DND-41 (cell line): ENCODE measurements around the gene ALDOA.

Experiments used
- ATAC-seq: fragments of 200-7000 bp; cut with Tn5 transposase; 3 replicates; pipeline ENCODE4 v1.9.1; 2021; ENCODE audit warnings: low read depth; ENCODE audit not compliant: insufficient read depth
- DNase-seq: peaks from one replicate; pipeline ENCODE4 v3.0.0-alpha.2; 2020
- H2AFZ ChIP-seq: 2 replicates; pipeline ENCODE4 v1.6.0; 2012; ENCODE audit warnings: low read depth, low read length
- H3K27ac ChIP-seq: 2 replicates; pipeline ENCODE4 v1.5.1; 2012; ENCODE audit warnings: low read length, inconsistent platforms
- H3K27me3 ChIP-seq: fragments of 200-600 bp; sonication (generic); 2 replicates; pipeline ENCODE4 v1.6.0; 2012; ENCODE audit warnings: low read length, mild to moderate bottlenecking, inconsistent platforms; ENCODE audit not compliant: insufficient read depth, poor library complexity
- H3K36me3 ChIP-seq: 2 replicates; pipeline ENCODE4 v1.5.1; 2012; ENCODE audit warnings: low read length, inconsistent platforms; ENCODE audit not compliant: insufficient read depth
- H3K4me1 ChIP-seq: 2 replicates; pipeline ENCODE4 v1.5.1; 2012; ENCODE audit warnings: mild to moderate bottlenecking, low read length; ENCODE audit not compliant: insufficient read depth
- H3K4me2 ChIP-seq: 2 replicates; pipeline ENCODE4 v1.6.0; 2012; ENCODE audit warnings: mild to moderate bottlenecking, moderate library complexity, low read length, inconsistent platforms; ENCODE audit not compliant: insufficient read depth
- H3K4me3 ChIP-seq, 2 experiments: fragments of 200-600 bp in 1 of 2; shearing (Covaris generic) in 1 of 2; 2 replicates each; pipeline ENCODE4 v1.5.1; 2012 to 2016; ENCODE audit warnings: inconsistent platforms in 2 of 2, low read length in 2 of 2, mild to moderate bottlenecking in 2 of 2, low read depth in 1 of 2, moderate library complexity in 1 of 2
- H3K79me2 ChIP-seq: 2 replicates; pipeline ENCODE4 v1.6.0; 2012; ENCODE audit warnings: low read length, inconsistent platforms; ENCODE audit not compliant: insufficient read depth
- H3K9ac ChIP-seq: 2 replicates; pipeline ENCODE4 v1.6.0; 2012; ENCODE audit warnings: low read depth, mild to moderate bottlenecking, inconsistent platforms, low read length, moderate library complexity
- H3K9me3 ChIP-seq: 2 replicates; pipeline ENCODE4 v1.5.1; 2012; ENCODE audit warnings: low read length, moderate library complexity, mild to moderate bottlenecking, inconsistent platforms; ENCODE audit not compliant: insufficient read depth, severe bottlenecking
- H4K20me1 ChIP-seq: 2 replicates; pipeline ENCODE4 v1.6.0; 2012; ENCODE audit warnings: low read length; ENCODE audit not compliant: insufficient read depth
- EZH2 ChIP-seq: IDR thresholded peaks from 3 replicates; pipeline ENCODE4 v1.6.1; 2012; ENCODE audit warnings: borderline replicate concordance, low read depth, mild to moderate bottlenecking, moderate library complexity, low read length, inconsistent platforms; ENCODE audit not compliant: severe bottlenecking
- TF ChIP-seq, protein P1 (sequence below): IDR thresholded peaks from 2 replicates; pipeline ENCODE4 v1.5.1; 2012; ENCODE audit warnings: borderline replicate concordance, low read length, moderate library complexity, mild to moderate bottlenecking; ENCODE audit not compliant: poor library complexity, severe bottlenecking; ENCODE audit errors: extremely low read depth

The ALDOA gene

DNA sequence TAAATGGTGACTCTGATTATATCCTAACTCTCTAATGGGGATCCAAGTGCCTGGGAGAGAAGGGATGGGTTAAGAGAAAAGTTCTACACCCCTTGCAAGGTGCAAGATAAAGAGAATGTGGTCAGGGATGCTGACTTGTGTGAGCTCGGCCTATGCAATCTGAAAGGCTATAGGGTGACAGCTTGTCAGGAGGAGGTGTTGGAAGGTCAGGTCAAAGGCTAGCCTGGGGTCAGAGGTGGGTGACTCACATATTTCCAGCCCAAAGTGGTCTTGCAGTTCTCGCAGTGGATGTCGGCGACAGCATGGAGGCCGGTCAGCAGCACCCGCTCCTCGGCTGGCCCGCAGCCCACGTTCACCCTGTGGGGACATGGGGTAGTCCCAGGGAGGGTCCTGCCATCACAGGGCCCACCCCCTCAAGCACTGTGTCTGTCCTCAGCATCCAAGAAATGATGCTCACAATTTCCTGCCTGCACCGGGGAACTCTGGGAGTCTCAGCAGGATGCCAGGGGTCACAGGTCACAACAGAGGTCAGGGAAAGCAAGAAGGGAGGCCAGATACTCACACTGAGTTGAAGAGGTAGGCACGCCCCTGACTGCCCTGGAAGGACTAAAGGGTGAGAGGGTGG, 29.1 kb downstream of the ALDOA start:
- Histone ChIP-seq H3K79me2 (peaks cover 7% of the 10 kb centered on the region), H3K27ac (peak overlapping the region; percentile 79; the same call in 1 of the 2 replicates), H3K4me3 (peak overlapping the region in 1 of 2 experiments; percentile 66; a peak in 1 of 4 replicates), H3K27me3 (no peaks in the 10 kb centered on the region), H3K36me3 (peaks cover 16% of the 10 kb centered on the region), H3K4me2 (peak overlapping the region; percentile 84), H3K9ac (peak overlapping the region; percentile 66; the same call in 1 of the 2 replicates), H4K20me1 (no peaks in the 10 kb centered on the region), H2AFZ (no peak overlapping the region), H3K9me3 (peaks cover 26% of the 10 kb centered on the region), H3K4me1 (peaks cover 49% of the 10 kb centered on the region)
- no peak for ATAC-seq
- TF ChIP-seq, protein P1, sequence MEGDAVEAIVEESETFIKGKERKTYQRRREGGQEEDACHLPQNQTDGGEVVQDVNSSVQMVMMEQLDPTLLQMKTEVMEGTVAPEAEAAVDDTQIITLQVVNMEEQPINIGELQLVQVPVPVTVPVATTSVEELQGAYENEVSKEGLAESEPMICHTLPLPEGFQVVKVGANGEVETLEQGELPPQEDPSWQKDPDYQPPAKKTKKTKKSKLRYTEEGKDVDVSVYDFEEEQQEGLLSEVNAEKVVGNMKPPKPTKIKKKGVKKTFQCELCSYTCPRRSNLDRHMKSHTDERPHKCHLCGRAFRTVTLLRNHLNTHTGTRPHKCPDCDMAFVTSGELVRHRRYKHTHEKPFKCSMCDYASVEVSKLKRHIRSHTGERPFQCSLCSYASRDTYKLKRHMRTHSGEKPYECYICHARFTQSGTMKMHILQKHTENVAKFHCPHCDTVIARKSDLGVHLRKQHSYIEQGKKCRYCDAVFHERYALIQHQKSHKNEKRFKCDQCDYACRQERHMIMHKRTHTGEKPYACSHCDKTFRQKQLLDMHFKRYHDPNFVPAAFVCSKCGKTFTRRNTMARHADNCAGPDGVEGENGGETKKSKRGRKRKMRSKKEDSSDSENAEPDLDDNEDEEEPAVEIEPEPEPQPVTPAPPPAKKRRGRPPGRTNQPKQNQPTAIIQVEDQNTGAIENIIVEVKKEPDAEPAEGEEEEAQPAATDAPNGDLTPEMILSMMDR = no peak
- TF ChIP-seq EZH2 = no peak
- no peak for DNase-seq

DNA sequence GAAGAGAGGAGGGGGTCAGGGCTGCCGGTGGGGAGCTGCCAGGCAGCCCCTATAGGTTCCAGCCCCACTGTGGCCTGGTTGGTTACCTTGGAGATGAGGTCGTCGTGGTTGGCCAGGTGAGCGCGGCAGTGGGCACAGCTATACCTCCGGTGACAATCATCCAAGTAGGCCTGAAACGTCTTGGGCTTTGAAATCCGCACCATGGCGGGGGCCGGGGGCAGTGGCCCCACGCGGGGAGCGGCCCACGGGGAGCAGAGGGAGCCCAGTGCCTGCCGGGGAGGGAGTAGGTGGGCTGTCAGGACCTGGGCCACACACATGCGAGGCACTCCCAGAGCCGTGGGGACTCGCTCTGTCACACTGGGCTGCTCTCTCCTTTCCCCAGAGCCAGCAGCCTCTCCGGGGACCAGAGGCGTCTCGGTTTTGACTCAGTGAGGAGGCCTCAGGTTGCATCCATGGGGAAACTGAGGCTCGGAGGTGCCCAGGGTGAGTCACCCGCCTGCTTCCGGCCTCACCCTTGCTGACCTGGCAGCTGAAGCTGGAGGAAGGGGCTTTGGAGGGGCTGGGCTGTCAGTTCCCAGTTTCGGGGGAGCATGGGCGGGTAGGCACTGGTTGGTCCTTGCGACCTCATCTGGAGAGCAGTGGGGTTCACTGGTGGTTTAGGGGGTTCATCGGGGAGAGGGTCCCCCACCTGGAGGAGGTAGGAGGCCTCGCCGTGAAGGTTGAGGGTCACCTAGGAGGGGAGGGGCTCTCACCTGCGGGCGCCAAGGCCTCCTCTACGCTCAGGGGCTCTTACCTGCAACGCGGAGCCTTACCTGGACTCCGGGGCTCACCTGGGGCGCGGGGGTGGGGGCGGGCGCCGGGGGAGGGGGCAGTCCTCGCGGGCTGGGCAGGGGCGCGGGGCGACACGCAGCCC, 29.9 kb downstream of the ALDOA start:
- H3K27ac ChIP-seq = peak overlapping the region; percentile 79

DNA sequence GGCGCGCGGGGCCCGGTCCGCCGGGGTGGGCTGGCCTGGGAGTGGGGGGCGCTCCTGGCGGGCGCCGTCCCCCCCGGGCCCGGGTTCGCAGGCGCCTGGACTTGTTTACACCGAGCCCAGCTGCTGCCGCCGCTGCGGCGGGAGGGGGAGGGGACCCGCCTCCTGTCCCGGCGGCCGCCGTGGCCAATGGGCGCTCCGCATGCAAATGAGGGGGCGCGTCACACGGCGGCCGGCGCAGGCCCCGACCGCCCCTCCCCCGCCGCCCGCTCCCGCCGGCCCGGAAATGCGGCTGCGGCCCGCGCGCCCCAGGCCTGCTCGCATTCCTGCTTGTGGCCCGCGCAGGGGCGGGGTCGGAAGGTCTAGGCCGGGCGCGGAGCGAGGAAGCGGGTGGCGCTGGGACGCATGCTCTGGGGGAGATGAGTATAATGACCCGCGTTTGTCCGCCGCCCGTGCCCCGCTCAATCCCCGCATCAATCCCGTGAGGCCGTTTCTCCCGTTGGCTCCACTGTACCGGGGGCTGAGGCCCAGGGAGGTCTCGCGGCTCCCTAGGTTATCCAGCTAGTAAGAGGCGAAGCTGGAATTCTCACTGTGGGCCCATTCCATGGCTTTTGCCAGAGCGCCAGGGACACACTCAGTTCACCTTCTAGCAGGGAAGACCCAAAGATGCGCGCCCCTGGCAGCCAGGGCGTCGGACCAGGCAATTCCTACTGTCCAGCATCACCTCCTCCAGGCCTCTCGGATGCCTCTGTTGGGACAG, 30.7 kb downstream of the ALDOA start, which contains the start of gene YPEL3:
TSS of gene YPEL3 (minus strand) at position 109 of the 757 bp plus-strand sequence. CDS start 731 bp downstream, outside the sequence.
- Histone ChIP-seq H3K4me1 (peaks cover 37% of the 10 kb centered on the region), H3K27ac (peak within 1 kb of the TSS; percentile 79), H3K4me3 (peak within 1 kb of the TSS; percentile 14 to 66; a peak in 3 of 4 replicates)

More for the DNA sequence above, 29.9 kb downstream of the ALDOA start:
- H3K4me3 ChIP-seq = peak overlapping the region; percentile 14 to 66; a peak in 3 of 4 replicates
- H3K36me3 ChIP-seq = peaks cover 16% of the 10 kb centered on the region
- peaks cover 29% of the 10 kb centered on the region for H3K9me3 ChIP-seq
- TF ChIP-seq, protein P1 = no peak
- no peak for TF ChIP-seq EZH2
- no peaks in the 10 kb centered on the region for H3K27me3 ChIP-seq
- ATAC-seq = no peak
- DNase-seq = no peak
- H3K4me2 ChIP-seq = peak overlapping the region; percentile 84
- peak overlapping the region; percentile 52; the same call in 1 of the 2 replicates for H2AFZ ChIP-seq
- peaks cover 46% of the 10 kb centered on the region for H3K4me1 ChIP-seq
- peaks cover 7% of the 10 kb centered on the region for H3K79me2 ChIP-seq
- no peaks in the 10 kb centered on the region for H4K20me1 ChIP-seq
- H3K9ac ChIP-seq = peak overlapping the region; percentile 66

More for the DNA sequence above, 30.7 kb downstream of the ALDOA start, which contains the start of gene YPEL3:
- peak within 1 kb of the TSS; percentile 72 for H2AFZ ChIP-seq
- H3K9ac ChIP-seq = peak within 1 kb of the TSS; percentile 66
- DNase-seq (peak; percentile 94), ATAC-seq (peak; percentile 65)
- H3K79me2 ChIP-seq = peaks cover 7% of the 10 kb centered on the region
- H3K36me3 ChIP-seq = peaks cover 16% of the 10 kb centered on the region
- no peaks in the 10 kb centered on the region for H4K20me1 ChIP-seq
- H3K27me3 ChIP-seq = no peaks in the 10 kb centered on the region
- no peak for TF ChIP-seq EZH2
- TF ChIP-seq, protein P1 = no peak
- H3K9me3 ChIP-seq = peaks cover 29% of the 10 kb centered on the region
- peak within 1 kb of the TSS; percentile 84 for H3K4me2 ChIP-seq
